ENCODE measurements around the gene HACD2. TPM values are rescaled to one million over a fixed set of nuclear protein-coding genes. Genes with fewer than 3 reads are reported as not detected.

The HACD2 gene
- total RNA-seq, 1 donor from 2014 or later = 47.9 TPM

- no peak for DNase-seq (ENCODE audit: low spot score)
These were observed 103.0 kb downstream of the HACD2 start for GRCh38 chr3:123481722-123482457.

DNA sequence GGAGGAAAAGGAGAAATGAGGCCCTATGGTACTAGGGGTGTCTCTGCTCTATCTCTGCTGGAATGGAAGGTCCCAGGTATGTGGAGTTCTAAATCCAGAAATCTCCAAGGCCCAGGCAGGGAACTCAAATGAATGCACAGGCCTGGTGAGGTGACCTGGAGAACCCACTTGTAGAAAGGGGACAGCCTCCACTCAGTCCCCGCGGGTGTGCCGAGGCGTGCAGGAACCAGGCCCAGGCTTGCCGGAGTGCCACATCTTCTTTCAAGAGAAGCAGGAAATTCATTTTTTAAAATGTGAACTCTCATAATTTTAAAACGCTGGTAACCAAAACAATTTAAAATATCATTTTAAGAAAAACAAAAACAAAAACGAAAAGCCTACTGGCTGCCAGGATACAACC, 103.8 kb downstream of the HACD2 start:
- DNase-seq (ENCODE audit: low spot score) = no peak

DNA sequence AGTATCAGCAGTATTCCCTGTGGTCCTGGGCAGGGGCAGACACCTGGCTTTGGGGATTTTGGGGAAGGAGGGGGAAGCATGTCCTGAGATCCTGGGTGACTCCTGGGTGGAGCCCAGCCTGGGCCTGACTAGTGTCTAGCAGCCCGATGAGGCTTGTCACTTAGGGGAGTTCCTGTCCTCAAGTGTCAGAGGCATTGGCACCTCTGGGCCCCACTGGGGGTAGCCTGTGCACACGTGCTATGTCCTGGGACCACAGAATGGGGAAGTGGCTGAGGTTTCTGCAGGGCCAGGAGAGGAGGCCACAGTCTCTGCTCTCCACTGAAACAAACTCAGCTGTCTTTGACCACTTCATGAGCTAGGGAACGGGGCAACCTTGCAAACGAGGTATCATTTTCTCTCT, 104.4 kb downstream of the HACD2 start:
- no peak for DNase-seq (ENCODE audit: low spot score)

- DNase-seq (ENCODE audit: low spot score) = no peak
These were observed 105.0 kb downstream of the HACD2 start for GRCh38 chr3:123479891-123480290.

GRCh38 chr3:123478314-123478713, 106.5 kb downstream of the HACD2 start:
- no peak for DNase-seq (ENCODE audit: low spot score)

DNA sequence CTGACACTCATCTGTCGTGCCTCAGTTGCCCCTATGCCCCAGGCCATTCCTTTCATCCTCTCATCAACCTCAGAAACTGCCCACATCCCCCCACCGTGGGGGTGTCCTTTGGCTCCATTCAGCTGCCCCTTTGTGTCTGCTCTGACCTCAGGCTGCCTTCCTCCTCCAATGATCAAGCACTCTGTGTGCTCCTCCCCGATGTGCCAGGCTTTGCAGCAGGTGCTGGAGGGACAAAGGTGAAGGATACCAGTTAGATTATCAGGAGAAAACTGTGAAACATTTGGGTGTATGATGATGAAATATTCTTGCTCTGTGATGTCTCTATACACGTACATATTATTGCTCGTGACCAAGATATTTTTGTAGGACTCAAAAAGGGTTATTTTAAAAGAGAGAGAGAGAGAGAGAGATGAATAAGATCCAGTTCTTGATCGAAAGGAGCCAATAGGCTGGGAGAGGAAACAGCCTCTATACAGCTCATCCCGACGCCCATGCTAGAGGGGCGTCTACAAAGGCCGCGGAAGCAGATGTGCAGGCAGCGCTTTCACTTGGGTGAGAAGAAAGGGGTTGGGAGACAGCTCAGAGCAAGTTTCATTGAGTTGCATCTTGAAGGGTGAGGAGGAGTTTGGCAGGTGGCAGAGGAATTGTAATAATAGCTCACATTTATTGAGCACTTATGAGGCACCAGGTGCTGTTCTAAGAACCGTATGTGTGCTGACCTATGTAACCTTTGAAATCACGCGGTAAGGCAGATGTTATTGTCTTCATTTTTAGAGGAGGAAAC, 107.7 kb downstream of the HACD2 start:
- DNase-seq (ENCODE audit: low spot score) = no peak

GRCh38 chr3:123475786-123476185, 109.1 kb downstream of the HACD2 start:
- no peak for DNase-seq (ENCODE audit: low spot score)

DNA sequence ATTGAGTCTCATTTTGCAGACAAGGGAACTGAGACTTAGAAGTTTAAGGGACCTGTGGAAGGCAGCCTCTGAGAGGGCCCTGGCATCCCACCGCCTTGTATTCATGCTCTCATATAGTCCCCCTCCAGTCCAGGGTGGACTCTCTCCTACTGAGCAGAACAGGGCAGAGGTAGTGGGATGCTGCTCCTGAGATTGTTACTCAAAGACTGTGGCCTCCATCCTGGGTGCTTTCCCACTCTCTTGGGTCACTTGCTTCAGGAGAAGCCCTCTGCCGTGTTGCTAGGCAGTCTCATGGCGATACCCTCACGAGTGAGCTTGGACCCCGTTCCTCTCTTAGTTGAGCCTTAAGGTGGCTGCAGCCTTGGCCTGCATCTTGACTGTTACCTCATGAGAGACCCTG, 113.7 kb downstream of the HACD2 start:
- DNase-seq (ENCODE audit: low spot score) = no peak

DNA sequence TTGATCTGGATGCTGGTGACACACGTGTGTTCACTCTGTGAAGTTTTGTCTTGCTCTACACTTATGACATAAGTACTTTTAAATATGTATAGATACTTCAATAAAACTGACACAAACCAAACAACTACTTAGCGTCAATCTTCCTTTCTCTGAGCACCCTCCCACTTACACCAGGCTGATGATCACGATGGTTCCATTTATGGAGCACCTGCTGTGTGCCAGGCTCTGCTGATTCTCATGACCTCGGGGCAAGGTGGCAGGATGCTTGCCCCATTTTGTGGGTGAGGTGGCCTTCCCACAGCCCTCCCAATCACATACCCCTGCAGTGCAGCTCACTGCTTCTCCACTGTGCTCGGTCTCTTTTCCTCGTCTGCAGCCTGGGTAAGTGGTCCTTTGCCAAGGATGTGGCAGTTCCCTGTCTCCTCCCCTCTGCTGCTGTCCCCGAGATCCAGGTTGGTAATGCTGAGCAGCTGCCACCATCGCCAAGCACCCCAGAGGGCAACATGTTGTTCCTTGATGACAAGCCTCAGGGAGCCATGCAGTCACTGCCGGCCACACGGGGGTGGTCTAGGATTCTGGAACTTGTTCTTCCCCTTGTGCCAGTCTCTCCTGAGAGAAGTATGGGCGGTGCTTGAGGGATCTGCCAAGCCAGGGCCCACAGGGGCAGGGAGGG, 115.4 kb downstream of the HACD2 start:
- DNase-seq (ENCODE audit: low spot score) = no peak

- peak; percentile 36 for DNase-seq (ENCODE audit: low spot score)
These were observed 117.8 kb downstream of the HACD2 start for GRCh38 chr3:123467046-123467445.

DNA sequence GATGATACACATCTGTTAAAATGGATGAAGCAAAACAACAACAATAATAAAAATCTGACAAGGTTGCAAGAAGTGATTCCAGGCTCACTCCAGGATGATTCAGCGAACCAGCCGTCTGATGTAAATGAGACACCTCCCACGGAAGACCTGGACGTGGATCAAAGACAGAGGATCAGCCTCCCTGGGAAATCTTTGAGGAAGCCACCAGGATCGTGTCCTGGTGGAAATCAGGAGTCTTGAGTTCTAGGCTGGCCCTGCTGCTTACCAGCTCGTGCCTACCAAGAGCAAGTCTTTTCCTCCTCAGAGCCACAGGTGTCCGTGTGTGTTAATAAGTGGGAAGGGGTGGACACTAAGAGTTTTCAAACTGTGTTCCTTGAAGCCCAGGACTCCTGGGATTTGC, 120.6 kb downstream of the HACD2 start:
- no peak for DNase-seq (ENCODE audit: low spot score)

GRCh38 chr3:123459862-123460261, 125.0 kb downstream of the HACD2 start:
- DNase-seq (ENCODE audit: low spot score) = no peak

GRCh38 chr3:123458255-123458654, 126.6 kb downstream of the HACD2 start:
- no peak for DNase-seq (ENCODE audit: low spot score)

DNA sequence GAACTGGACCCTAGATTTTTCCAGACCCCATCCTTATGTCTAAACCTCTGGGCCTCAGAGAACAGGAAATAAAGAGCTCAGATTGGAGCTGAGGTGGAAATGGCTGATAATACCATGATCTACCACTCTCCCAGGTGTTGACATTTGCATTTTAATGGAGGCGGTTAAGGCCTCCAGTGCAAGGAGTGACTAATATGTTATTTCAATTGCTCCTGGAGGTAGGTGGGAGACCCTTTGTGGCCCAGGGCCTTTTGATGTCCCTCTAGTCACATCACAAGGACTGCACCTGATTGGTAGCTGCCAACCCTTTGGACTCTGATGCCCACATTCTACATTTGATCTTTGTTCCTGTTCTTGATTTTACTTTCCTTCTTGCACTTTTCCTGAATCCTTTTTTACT, 127.0 kb downstream of the HACD2 start:
- DNase-seq (ENCODE audit: low spot score) = no peak

DNA sequence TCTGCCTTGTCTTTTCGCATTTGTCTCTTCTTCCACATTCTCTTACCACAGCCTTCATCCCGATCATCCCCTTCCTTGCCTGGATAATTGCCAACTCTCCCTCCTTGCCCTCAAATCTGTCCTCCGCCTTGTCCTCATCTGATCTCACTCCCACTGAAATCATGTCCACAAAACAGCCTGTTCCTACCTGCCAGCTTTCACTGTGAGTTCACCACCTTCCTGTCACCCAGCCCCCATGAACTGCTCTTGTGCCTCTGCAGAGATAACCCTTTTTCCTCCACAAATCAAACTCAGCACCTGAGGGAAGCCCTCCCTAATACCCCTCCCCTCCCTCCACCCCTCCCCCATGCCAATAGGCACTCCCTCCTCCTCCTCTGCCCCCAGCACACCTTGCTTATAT, 131.2 kb downstream of the HACD2 start:
- no peak for DNase-seq (ENCODE audit: low spot score)

GRCh38 chr3:123451186-123451585, 133.7 kb downstream of the HACD2 start:
- no peak for DNase-seq (ENCODE audit: low spot score)

DNA sequence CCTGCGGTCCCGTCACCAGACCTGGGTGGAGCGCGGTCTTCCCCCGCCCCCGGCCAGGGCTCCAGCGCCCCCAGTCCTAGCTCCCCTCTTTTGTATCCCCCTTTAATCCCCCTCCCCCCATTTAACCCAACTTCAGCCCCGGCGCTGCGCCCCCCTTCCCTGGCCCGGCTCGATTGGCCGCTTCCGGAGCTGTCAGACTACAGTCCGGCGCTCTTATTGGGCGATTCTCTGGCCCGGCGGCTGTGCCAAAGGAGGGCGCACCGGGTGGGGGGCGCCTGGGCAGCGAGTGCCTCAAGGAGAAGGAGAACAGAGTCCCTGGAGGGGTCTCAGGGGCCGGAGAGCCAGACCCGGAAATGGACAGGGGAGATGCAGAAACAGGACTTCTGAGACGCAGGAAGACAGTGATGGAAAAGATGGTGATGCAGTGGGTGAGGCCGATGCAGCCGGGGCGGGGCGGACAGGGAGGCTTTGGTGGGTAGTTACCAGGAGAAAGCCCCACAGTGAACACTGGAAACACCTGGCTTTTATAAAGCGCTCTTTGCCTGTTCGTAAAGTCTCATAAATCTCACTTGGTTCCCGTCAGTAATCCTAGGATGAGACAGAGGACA, 134.8 kb downstream of the HACD2 start:
- peak; percentile 18 for DNase-seq (ENCODE audit: low spot score)

- DNase-seq (ENCODE audit: low spot score) = peak; percentile 18
These were observed 135.5 kb downstream of the HACD2 start for GRCh38 chr3:123449102-123449996.

DNA sequence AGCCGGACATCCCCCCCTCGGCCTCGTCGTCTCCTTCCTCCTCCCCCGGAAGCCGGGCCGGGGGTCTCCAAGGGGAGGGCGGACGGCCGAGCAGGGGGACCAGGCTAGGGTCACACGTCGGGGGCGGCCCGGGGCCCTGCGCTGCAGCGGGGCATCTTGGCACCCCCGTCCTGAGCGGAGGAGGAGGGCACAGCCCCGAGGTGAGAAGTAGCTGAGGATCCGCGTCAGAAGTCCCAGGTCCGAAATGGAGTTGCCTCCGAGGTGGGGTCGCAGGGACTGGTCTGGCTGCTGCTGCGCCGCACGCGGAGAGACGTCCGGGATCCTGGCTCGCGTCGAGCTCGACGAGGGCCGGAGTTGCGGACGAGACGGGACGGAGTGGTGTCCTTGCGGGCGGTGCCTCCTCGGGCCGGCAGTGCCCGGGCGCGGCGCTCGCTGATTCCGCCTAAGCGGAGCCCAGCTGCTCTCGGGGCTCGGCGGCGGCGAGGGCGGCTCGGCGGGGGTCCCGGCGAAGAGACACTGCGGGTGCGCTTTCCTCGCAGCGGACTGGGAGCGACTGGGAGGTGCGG, 136.2 kb downstream of the HACD2 start, which contains the start of gene ADCY5:
Gene ADCY5, minus strand, starts transcription at position 555 of the 566 bp plus-strand sequence. Its CDS starts 545 bp downstream, at position 10.
- no peak for DNase-seq (ENCODE audit: low spot score)

DNA sequence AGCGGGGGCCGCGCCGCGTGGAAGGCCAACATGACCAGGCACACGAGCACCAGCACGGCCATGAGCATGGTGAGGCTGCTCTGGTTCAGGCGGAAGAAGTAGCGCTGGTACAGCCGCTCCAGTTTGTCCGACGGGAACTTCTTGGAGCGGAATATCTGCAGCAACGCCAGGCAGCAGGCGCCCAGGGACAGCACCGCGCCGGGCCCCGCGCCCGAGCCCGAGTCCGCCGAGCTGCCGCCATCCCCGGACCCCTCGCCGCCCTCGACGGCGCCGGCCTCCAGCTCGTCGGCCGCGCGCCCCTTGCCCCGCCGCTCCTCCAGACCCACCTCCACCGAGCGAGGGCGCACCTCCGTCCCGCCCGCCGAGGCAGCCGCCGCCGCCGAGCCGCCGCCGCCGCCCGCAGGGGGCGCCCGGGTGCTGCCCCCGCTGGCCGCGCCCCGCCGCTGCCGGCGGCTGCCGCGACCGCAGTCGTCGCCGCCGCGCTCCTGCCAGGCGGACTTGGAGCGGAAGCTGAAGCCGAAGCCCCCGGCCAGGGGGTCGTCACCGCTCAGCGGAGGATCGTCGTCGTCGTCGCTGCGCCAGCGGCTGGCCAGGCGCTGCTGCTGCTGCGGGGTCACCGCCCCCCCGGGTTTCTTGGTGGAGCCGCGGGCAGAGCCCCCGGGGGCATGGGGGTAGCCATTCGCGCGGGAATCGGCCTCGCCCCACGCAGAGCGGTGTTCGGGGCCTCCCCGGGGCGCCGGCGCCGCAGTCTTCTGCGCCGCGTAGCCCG, 136.9 kb downstream of the HACD2 start:
- no peak for DNase-seq (ENCODE audit: low spot score)

Measured in mucosa of gallbladder (tissue), 1 donor.